ENCODE data around the gene EML1. TPM values are rescaled to one million over a fixed set of nuclear protein-coding genes. Genes with fewer than 3 reads are reported as not detected.

Gene EML1
- total RNA-seq, 1 donor from 2014 or later: 34.5 TPM

DNA sequence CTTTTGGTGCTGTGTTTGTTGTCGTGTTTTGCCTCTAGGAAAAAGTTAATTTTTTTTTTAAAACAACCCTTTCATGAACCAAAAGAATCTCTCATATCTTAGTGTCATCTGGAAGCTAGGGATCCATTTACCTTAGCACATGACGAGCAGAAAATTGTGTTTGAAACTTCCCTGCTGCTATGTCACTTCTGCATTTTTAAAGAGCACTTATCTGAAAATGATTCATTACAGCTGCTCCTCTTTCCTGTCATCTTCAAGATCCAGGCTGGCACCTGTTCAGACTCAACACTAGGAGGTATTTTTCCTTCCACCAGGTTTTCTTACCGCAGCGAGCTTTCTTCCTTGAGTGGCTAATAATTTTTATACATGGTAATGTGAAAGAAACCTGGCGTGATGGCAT is 67.0 kb downstream of the EML1 start:
- no peaks in the 10 kb centered on the region for H3K4me1 ChIP-seq
- H3K4me3 ChIP-seq: no peak overlapping the region
- no peaks in the 10 kb centered on the region for H3K27me3 ChIP-seq (ENCODE audit: low read depth)
- DNase-seq: no peak
- peaks cover 3% of the 10 kb centered on the region for H3K36me3 ChIP-seq
- ATAC-seq: no peak
- TF ChIP-seq, protein P1, sequence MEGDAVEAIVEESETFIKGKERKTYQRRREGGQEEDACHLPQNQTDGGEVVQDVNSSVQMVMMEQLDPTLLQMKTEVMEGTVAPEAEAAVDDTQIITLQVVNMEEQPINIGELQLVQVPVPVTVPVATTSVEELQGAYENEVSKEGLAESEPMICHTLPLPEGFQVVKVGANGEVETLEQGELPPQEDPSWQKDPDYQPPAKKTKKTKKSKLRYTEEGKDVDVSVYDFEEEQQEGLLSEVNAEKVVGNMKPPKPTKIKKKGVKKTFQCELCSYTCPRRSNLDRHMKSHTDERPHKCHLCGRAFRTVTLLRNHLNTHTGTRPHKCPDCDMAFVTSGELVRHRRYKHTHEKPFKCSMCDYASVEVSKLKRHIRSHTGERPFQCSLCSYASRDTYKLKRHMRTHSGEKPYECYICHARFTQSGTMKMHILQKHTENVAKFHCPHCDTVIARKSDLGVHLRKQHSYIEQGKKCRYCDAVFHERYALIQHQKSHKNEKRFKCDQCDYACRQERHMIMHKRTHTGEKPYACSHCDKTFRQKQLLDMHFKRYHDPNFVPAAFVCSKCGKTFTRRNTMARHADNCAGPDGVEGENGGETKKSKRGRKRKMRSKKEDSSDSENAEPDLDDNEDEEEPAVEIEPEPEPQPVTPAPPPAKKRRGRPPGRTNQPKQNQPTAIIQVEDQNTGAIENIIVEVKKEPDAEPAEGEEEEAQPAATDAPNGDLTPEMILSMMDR (IDR thresholded peaks at IDR 0.05): no peak
- no peak overlapping the region for H3K27ac ChIP-seq
- H3K9me3 ChIP-seq: no peaks in the 10 kb centered on the region
- intact Hi-C loops (cut with DNase I): no loop called here

DNA sequence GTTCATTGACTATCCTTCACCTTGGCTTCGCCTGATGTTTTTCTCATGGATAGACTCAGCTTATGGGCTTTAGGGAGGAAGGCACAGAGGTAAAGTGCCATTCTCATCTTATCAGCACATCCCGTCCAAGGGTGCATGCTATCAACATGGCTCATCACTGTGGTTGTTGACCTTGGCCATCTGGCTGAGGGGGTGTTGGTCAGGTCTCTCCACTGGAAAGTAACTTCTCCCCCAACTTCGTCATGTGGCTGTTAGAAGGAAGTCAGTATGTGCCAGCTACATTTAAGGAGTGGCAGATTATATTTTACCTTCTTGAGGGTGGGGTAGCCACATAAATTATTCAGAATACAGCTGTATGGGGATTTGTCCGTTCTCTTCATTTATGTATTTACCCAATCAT is 68.9 kb downstream of the EML1 start:
- TF ChIP-seq, protein P1 (IDR thresholded peaks at IDR 0.05): no peak
- Histone ChIP-seq H3K4me3 (no peak overlapping the region), H3K4me1 (no peaks in the 10 kb centered on the region), H3K27ac (no peak overlapping the region), H3K9me3 (no peaks in the 10 kb centered on the region), H3K27me3 (ENCODE audit: low read depth) (no peaks in the 10 kb centered on the region), H3K36me3 (peaks cover 6% of the 10 kb centered on the region)
- no peak for DNase-seq
- intact Hi-C loops (cut with DNase I): no loop called here
- no peak for ATAC-seq

DNA sequence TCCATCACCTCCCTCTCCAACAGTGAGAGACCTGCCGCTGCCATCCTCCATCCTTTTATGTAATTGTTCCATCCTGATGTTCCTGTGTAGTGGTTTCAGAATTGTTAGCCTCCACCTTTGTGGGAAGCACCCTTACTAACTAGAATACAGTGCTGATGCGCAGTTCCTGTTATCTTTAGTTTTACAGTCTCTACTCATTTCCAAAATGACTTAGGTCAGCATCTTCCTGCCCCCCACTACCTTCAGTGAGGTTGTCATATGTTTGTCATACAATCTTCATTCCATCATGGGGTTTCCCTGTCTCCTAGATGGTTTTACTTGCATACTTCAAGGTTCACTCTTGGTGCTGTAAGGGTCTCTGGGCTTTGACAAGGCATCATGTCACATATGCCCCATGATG is 69.8 kb downstream of the EML1 start:
- intact Hi-C loops (cut with DNase I): no loop called here
- TF ChIP-seq, protein P1 (IDR thresholded peaks at IDR 0.05): no peak
- no peak for DNase-seq
- H3K36me3 ChIP-seq: peaks cover 7% of the 10 kb centered on the region
- no peaks in the 10 kb centered on the region for H3K27me3 ChIP-seq (ENCODE audit: low read depth)
- ATAC-seq: no peak
- H3K27ac ChIP-seq: no peak overlapping the region
- no peaks in the 10 kb centered on the region for H3K4me1 ChIP-seq
- H3K4me3 ChIP-seq: no peak overlapping the region
- no peaks in the 10 kb centered on the region for H3K9me3 ChIP-seq

DNA sequence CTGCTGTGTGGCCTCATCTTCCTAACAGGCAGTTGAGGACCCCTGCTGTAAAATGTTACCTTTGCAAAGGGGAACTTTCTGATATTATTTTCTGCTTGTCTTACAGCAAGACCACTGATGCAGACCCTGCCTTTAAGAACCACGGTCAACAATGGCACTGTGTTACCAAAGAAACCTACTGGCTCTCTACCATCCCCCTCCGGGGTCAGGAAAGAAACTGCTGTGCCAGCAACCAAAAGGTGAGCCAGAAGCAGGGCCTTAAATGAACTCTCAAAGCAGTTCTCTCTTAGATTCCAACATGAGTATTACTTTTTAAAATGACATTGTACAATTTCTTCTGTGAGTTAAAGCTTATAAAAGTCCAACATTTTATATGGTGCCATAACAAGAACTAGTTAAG is 72.2 kb downstream of the EML1 start:
- no peak overlapping the region for H3K4me3 ChIP-seq
- no peak overlapping the region for H3K27ac ChIP-seq
- intact Hi-C loops (cut with DNase I): no loop called here
- TF ChIP-seq, protein P1 (IDR thresholded peaks at IDR 0.05): no peak
- no peaks in the 10 kb centered on the region for H3K4me1 ChIP-seq
- H3K27me3 ChIP-seq (ENCODE audit: low read depth): no peaks in the 10 kb centered on the region
- H3K9me3 ChIP-seq: no peaks in the 10 kb centered on the region
- H3K36me3 ChIP-seq: peaks cover 4% of the 10 kb centered on the region
- DNase-seq: no peak
- no peak for ATAC-seq

DNA sequence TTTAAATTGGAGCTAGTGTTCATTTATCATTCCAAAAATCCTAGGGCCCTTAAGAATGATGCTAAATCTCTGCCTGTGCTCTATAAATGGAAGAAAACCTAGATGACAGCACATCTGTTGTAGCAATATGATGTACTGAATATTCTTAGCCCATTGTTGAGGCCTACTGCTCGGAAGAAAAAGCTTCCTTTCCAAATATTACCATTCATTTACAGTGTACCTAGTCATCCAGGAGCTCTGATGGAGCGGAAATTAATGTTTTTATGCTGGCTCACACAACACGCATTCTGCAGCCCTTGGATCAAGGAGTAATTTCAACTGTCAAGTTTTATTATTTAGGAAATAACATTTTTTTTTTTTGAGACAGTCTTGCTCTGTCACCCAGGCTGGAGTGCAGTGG is 77.4 kb downstream of the EML1 start:
- no peaks in the 10 kb centered on the region for H3K9me3 ChIP-seq
- ATAC-seq: no peak
- H3K36me3 ChIP-seq: peaks cover 4% of the 10 kb centered on the region
- H3K4me3 ChIP-seq: no peak overlapping the region
- DNase-seq: no peak
- intact Hi-C loops (cut with DNase I): no loop called here
- TF ChIP-seq, protein P1 (IDR thresholded peaks at IDR 0.05): no peak
- H3K4me1 ChIP-seq: no peaks in the 10 kb centered on the region
- no peaks in the 10 kb centered on the region for H3K27me3 ChIP-seq (ENCODE audit: low read depth)
- H3K27ac ChIP-seq: no peak overlapping the region

DNA sequence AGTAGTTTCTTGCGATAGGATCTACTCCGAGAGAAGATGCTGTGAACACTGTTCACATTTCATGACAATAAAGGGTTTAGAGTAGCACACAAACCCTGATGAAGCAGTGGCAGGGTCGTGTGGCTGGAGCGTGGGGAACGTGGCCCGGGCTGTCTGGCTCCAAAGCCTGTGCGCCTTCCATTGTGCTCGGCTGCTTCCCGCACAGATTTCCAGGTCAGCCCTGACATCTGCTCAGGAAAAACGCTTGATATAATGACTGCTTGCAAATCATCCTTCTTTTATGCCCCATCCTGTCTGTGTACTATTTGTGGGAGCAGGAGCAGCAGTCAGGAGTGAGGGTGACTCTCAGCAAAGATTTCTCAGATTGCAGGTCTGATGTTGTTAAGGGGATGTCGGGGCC is 78.6 kb downstream of the EML1 start:
- Histone ChIP-seq H3K9me3 (no peaks in the 10 kb centered on the region), H3K4me1 (no peaks in the 10 kb centered on the region), H3K27ac (no peak overlapping the region), H3K4me3 (no peak overlapping the region), H3K36me3 (peaks cover 4% of the 10 kb centered on the region), H3K27me3 (ENCODE audit: low read depth) (no peaks in the 10 kb centered on the region)
- TF ChIP-seq, protein P1 (IDR thresholded peaks at IDR 0.05): no peak
- DNase-seq (no peak), ATAC-seq (no peak)
- intact Hi-C loops (cut with DNase I): no loop called here
